HG03460 (cell line): Measurements from ENCODE around the gene GJB3.
"Not testable (repeated sequence)": the region's sequence is repeated elsewhere in the genome, so short reads cannot be mapped to it uniquely, and the experiment has no call there.

Experiments
- ATAC-seq: cut with Tn5 transposase; IDR thresholded peaks from one replicate; pipeline ENCODE4 v1.9.1; 2021; ENCODE audit not compliant: unreplicated experiment

Gene GJB3

GRCh38 chr1:34785231-34785874 lies 4.3 kb downstream of the GJB3 start:
- ATAC-seq = no peak

DNA sequence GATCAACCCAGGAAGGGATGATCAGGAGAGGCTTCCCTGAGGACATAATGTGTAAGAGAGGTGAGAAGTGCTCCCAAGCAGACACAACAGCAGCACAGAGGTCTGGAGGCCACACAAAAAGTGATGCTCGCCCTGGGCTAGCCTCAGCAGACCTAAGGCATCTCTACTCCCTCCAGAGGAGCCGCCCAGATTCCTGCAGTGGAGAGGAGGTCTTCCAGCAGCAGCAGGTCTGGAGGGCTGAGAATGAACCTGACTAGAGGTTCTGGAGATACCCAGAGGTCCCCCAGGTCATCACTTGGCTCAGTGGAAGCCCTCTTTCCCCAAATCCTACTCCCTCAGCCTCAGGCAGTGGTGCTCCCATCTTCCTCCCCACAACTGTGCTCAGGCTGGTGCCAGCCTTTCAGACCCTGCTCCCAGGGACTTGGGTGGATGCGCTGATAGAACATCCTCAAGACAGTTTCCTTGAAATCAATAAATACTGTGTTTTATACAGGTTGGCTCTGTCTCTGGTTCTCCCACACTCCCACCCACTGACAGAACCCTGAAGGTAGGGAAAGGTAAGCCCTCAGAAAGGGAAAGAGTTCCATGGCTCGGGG lies 5.0 kb downstream of the GJB3 start:
- ATAC-seq = no peak

DNA sequence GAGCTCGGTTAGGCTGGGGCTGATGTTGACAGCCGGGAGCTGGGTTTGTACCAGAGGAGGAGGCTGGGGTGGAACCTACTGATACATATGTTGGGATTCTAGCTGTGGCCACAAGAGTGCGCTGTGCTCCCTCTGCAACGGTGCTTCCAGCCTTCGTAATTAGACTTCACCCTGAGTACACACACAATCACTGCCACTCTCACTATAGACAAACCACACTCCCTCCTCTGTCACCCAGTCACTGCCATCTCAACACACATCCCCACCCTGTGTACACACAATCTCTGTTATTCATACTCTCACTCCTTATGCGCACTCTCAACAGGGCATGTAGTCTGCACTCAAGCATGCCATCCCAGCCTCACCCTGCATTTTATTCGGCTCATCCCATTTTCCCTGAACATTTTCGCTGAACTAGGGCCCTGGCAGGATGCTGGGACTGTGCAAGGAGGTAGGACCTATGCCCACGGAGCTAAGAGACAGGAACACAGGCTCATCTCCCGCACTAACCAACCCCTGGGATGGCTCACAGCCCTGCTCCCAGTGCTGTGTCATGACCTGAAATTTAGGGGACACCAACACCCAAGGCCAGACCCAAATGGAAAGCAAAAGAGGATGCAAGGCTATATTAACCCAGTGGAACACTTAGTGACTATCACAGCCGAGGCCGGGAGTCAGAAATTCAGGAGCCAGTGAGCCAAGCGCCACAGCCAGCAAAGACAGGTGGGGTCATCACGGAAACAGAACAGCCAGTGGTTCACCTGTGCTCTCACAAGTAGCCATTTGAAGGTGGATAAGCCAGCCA lies 5.7 kb downstream of the GJB3 start:
- no peak for ATAC-seq

DNA sequence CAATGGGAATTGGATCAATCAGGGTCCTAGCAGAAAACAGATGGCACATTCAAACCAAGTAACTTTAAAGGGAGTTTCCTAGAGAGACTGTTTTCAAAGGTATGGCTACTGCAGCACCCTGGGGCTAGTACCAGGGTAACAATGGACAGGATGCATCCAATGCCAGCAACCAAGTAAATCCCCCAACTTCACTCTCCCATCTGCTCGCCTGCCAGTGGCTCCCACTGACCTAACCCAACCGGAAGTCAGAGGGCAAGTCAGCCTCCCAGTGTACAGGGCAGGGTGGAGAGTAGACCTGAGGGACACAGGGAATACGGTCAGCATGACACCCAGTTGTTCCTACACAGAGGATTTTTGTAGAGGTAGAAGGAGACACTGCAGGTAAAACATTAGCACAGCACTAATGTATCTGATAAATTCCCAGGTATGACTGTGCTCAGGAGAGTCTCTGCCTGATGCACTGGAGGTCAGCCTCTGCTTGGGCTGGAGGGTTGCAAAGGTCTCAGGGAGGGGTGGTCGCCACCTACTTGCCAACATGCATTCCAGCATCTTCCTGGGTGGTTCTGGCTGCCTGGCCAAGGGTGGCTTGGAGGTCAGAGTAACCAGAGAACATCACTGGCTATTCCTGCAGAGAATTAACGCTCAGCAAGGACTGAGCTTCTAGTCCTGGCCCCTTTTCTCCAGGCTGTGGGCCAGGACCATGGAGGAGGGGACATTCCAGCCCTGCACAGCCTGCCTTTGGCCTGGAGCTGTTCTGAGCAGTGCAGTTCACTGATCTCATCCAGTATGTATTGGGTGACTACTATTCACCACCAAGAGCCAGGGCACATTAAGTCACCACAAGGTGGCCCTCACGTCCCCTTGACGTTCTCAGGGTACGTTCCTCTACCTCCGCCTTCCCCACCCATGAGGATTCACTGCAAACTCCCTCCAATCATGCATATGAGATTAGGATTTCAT lies 6.7 kb downstream of the GJB3 start:
- no peak for ATAC-seq

DNA sequence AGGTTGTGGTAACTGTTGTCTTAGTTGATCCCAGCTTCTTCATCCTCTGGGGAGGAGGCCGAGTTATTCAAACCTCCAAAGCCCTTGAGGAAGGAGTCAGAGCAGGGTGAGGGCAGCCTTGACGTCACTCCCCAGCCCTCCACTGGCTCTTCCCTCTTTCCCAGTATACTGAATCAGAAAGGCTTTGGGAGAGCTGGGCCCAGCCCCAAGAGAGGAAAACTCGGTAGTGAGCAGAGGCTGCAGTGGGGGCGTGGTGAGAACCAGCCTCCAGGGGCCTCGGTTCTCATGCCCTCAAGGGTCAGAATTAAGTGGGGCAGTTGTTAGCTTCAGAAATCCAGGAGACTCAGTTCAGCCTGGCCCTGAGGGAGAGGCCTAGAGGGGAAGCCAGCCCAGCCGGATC lies 10.0 kb downstream of the GJB3 start:
- no peak for ATAC-seq

DNA sequence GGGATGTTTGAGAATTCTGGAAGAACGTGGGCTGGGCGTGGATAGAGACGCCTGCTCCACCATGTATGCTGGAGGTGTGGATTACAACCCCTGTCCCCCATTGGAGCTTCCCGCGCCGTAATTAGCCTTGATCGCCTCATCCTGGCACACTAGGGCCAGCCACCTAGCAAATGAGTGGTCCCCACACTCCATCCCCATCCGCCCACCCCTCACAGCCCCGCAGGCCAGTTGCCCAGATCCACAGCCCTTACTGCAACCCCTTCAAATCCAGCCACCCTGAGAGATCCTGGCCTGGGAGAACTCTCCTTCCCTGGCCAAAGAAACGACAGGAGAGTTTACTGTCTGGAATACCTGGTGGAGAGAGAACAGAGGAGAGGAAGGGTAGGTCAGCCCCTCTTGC lies 11.4 kb downstream of the GJB3 start:
- no peak for ATAC-seq

- ATAC-seq = no peak
Observed at GRCh38 chr1:34792868-34793727, 12.1 kb downstream of the GJB3 start, which contains the start of gene GJA4. GJA4 (plus strand) TSS chr1:34792999; CDS start chr1:34794214, 1,215 bp downstream.

DNA sequence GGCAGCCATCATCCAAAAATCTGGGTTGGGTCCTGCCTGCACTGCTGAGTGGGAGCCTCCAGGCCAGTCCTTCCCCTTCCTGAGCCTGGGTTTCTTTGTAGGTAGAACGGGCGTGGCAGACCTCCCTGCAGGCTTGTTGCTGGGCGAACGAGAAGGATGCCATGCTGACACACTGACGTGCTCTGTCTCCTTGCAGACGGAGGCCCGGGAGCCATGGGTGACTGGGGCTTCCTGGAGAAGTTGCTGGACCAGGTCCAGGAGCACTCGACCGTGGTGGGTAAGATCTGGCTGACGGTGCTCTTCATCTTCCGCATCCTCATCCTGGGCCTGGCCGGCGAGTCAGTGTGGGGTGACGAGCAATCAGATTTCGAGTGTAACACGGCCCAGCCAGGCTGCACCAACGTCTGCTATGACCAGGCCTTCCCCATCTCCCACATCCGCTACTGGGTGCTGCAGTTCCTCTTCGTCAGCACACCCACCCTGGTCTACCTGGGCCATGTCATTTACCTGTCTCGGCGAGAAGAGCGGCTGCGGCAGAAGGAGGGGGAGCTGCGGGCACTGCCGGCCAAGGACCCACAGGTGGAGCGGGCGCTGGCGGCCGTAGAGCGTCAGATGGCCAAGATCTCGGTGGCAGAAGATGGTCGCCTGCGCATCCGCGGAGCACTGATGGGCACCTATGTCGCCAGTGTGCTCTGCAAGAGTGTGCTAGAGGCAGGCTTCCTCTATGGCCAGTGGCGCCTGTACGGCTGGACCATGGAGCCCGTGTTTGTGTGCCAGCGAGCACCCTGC lies 13.2 kb downstream of the GJB3 start:
- ATAC-seq = no peak

- no peak for ATAC-seq
Observed at GRCh38 chr1:34794790-34795180, 13.8 kb downstream of the GJB3 start.

GRCh38 chr1:34795916-34796315 lies 14.9 kb downstream of the GJB3 start:
- no peak for ATAC-seq

DNA sequence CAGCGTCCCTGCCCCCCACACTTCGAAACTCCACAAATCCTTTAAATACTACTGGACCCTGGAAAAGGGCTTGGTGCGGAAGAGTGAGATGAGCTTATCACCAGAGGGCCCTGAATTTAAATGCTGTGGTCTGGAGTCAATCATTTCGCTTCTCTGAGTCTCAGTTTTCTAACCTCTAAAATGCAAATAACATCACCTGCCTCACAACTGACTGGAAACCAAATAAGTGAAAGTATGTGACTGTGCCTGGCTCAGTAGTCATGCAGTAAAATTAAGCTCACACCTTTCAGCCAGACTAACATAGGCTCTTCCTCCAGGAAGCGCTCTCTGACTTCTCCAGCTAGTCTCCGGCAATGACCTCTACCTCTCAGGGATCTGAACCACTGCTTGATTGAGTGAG lies 16.0 kb downstream of the GJB3 start:
- no peak for ATAC-seq

- ATAC-seq = no peak
Observed at GRCh38 chr1:34800214-34800613, 19.2 kb downstream of the GJB3 start.

- no peak for ATAC-seq
Observed at GRCh38 chr1:34803770-34804169, 22.8 kb downstream of the GJB3 start.

DNA sequence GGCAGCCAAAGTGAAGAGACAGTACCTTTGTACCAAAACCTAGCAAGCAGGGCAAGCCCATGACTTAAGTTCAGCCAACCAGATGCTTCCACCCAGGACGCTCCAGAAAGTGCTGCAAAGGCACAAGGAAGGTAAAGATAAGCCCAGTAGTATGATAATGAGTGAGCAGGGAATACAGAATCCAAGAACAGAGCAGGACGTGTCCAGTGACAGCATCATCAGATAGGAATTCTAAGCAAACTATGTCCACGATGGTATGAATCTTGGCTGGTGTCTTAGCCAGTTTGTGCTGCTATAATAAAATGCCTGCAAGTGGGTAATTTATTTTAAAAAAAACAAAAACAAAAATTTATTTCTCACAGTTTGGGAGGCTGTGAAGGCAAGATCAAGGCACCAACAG lies 25.4 kb downstream of the GJB3 start:
- no peak for ATAC-seq

GRCh38 chr1:34808051-34808810 lies 27.2 kb downstream of the GJB3 start:
- no peak for ATAC-seq

- ATAC-seq = not testable (repeated sequence)
Observed at GRCh38 chr1:34810781-34811180, 29.8 kb downstream of the GJB3 start.

DNA sequence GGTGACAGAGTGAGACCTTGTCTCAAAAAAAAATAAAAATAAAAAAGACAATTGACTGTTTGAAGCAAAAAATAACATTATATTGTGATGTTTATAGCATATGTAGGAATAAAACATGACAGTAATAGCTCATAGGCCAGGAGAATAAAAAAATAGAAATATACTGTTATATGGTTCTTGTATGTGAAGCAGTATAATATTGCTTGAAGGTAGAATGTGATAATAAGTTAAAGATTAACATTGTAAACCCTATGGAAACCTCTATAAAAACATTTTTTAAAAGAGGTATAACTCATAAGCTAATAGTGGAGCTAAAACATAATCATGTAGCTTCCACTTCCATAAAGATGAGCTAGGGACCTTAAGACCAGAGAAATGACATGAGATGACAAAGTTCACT lies 35.3 kb downstream of the GJB3 start:
- ATAC-seq = no peak

- ATAC-seq = no peak
Observed at GRCh38 chr1:34816778-34817177, 35.8 kb downstream of the GJB3 start.

GRCh38 chr1:34818862-34819261 lies 37.8 kb downstream of the GJB3 start:
- ATAC-seq = not testable (repeated sequence)
